H1 (cell line): Measurements from ENCODE around the gene PXT1.

Experiments used
- CTCF ChIP-seq, 3 experiments: IDR thresholded peaks; 1 replicate in 2 of 3; 2 replicates in 1 of 3; pipeline versions ENCODE4 v1.5.1 to v1.6.1; 2011; ENCODE audit warnings: low read length in 3 of 3, mild to moderate bottlenecking in 3 of 3, inconsistent platforms in 2 of 3, low read depth in 1 of 3, moderate library complexity in 1 of 3; ENCODE audit not compliant: insufficient read depth in 1 of 3; ENCODE audit errors: control extremely low read depth in 1 of 3
- TAF7 ChIP-seq: optimal IDR thresholded peaks from 2 replicates; pipeline ENCODE3; 2011; ENCODE audit warnings: low read depth, mild to moderate bottlenecking, inconsistent platforms, low read length, moderate library complexity, borderline replicate concordance

- TF ChIP-seq TAF7 = no peak
- no peak for TF ChIP-seq CTCF (IDR thresholded peaks at IDR 0.05; ENCODE audit: control extremely low read depth in 1 of 3, insufficient read depth in 1 of 3, low read depth in 1 of 3, low read length in 3 of 3)
Measured at GRCh38 chr6:36374194-36374593, 68.5 kb downstream of the PXT1 start.
